Measurements from ENCODE around the gene PCBP2. TPM values are rescaled to one million over a fixed set of nuclear protein-coding genes. Genes with fewer than 3 reads are reported as not detected.
"Not testable (repeated sequence)": the region's sequence is repeated elsewhere in the genome, so short reads cannot be mapped to it uniquely, and the experiment has no call there.

The PCBP2 gene
- total RNA-seq, 1 donor from 2014 or later: 293 TPM

- peak; percentile 97 to 99 for DNase-seq (ENCODE audit: low read depth in 2 of 2)
Observed at GRCh38 chr12:53441040-53441833, 10.7 kb upstream of the PCBP2 start, which contains the start of gene PRR13. TSS of gene PRR13 (plus strand) at chr12:53441734. CDS start at chr12:53442715, 981 bp downstream.

GRCh38 chr12:53443955-53444354, 7.9 kb upstream of the PCBP2 start:
- no peak for DNase-seq (ENCODE audit: low read depth in 2 of 2)

GRCh38 chr12:53444593-53445325, 7.1 kb upstream of the PCBP2 start:
- not testable (repeated sequence) for DNase-seq (ENCODE audit: low read depth in 2 of 2)

GRCh38 chr12:53450936-53451335, 966 bp upstream of the PCBP2 start:
- no peak for DNase-seq (ENCODE audit: low read depth in 2 of 2)

- peak; percentile 74 to 92 for DNase-seq (ENCODE audit: low read depth in 2 of 2)
Observed at GRCh38 chr12:53452159-53453077, 516 bp downstream of the PCBP2 start.

- peak in 1 of 2 donors; percentile 16 for DNase-seq (ENCODE audit: low read depth in 2 of 2)
Observed at GRCh38 chr12:53453953-53454640, 2.2 kb downstream of the PCBP2 start.

GRCh38 chr12:53454707-53455106, 2.8 kb downstream of the PCBP2 start:
- no peak for DNase-seq (ENCODE audit: low read depth in 2 of 2)

- no peak for DNase-seq (ENCODE audit: low read depth in 2 of 2)
Observed at GRCh38 chr12:53456654-53457366, 4.9 kb downstream of the PCBP2 start.

- DNase-seq (ENCODE audit: low read depth in 2 of 2): no peak
Observed at GRCh38 chr12:53459097-53459496, 7.2 kb downstream of the PCBP2 start.

- no peak for DNase-seq (ENCODE audit: low read depth in 2 of 2)
Observed at GRCh38 chr12:53461059-53461458, 9.2 kb downstream of the PCBP2 start.

GRCh38 chr12:53461591-53461990, 9.7 kb downstream of the PCBP2 start:
- no peak for DNase-seq (ENCODE audit: low read depth in 2 of 2)

GRCh38 chr12:53462935-53463334, 11.0 kb downstream of the PCBP2 start:
- DNase-seq (ENCODE audit: low read depth in 2 of 2): no peak

GRCh38 chr12:53463802-53464560, 12.1 kb downstream of the PCBP2 start:
- DNase-seq (ENCODE audit: low read depth in 2 of 2): no peak

- no peak for DNase-seq (ENCODE audit: low read depth in 2 of 2)
Observed at GRCh38 chr12:53464685-53465418, 12.9 kb downstream of the PCBP2 start.

GRCh38 chr12:53465679-53466078, 13.8 kb downstream of the PCBP2 start:
- DNase-seq (ENCODE audit: low read depth in 2 of 2): no peak

- DNase-seq (ENCODE audit: low read depth in 2 of 2): no peak
Observed at GRCh38 chr12:53466640-53467039, 14.7 kb downstream of the PCBP2 start.

- no peak for DNase-seq (ENCODE audit: low read depth in 2 of 2)
Observed at GRCh38 chr12:53467082-53467481, 15.2 kb downstream of the PCBP2 start.

GRCh38 chr12:53467880-53468279, 16.0 kb downstream of the PCBP2 start:
- DNase-seq (ENCODE audit: low read depth in 2 of 2): no peak

- no peak for DNase-seq (ENCODE audit: low read depth in 2 of 2)
Observed at GRCh38 chr12:53468282-53468681, 16.4 kb downstream of the PCBP2 start.
